ENCODE measurements around the gene ABCC8.

DNA sequence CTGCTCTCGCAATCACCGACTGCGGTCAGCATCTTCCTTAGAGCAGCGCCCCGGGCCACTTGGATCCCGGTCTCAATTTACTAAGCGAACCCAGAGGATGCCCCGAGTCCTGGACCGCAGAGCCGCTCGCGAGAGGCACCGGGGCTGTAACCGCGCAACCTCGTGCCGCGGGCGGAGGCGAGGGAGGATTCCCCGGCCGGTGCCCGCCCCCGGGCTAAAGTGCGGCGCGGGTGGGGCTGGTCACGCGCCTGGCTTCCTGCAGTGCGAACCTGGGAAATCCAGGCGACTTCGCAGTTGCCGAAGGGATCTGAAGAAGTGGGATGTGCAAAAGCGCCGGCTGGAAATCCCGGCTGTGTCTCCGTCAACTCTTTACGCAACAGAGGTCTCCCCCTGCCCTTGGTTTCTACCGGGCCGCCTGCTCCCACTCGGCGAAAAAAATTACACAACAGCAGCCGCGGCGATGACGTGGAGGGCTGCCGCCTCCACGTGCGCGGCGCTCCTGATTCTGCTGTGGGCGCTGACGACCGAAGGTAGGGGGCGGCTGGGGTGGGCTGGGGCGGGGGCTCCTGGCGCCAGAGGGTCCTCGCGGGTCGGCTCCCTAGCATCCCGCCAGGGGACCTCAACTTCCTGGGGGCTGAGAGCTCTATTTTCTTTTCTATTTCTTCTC lies 125.0 kb downstream of the ABCC8 start, which contains the start of gene NCR3LG1:
- TF ChIP-seq, protein P1, sequence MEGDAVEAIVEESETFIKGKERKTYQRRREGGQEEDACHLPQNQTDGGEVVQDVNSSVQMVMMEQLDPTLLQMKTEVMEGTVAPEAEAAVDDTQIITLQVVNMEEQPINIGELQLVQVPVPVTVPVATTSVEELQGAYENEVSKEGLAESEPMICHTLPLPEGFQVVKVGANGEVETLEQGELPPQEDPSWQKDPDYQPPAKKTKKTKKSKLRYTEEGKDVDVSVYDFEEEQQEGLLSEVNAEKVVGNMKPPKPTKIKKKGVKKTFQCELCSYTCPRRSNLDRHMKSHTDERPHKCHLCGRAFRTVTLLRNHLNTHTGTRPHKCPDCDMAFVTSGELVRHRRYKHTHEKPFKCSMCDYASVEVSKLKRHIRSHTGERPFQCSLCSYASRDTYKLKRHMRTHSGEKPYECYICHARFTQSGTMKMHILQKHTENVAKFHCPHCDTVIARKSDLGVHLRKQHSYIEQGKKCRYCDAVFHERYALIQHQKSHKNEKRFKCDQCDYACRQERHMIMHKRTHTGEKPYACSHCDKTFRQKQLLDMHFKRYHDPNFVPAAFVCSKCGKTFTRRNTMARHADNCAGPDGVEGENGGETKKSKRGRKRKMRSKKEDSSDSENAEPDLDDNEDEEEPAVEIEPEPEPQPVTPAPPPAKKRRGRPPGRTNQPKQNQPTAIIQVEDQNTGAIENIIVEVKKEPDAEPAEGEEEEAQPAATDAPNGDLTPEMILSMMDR (IDR thresholded peaks at IDR 0.05; ENCODE audit: low read length), result no peak
- no peak for TF ChIP-seq EZH2 (IDR thresholded peaks at IDR 0.05; ENCODE audit: borderline replicate concordance, low read length)

All from OCI-LY1 (cell line).